NAMALWA (cell line): ENCODE results near the gene CLCN4.

Experiments used
- DNase-seq: peaks from one replicate; pipeline ENCODE4 v3.0.0-alpha.2; 2015; ENCODE audit warnings: low spot score

CLCN4 gene

DNA sequence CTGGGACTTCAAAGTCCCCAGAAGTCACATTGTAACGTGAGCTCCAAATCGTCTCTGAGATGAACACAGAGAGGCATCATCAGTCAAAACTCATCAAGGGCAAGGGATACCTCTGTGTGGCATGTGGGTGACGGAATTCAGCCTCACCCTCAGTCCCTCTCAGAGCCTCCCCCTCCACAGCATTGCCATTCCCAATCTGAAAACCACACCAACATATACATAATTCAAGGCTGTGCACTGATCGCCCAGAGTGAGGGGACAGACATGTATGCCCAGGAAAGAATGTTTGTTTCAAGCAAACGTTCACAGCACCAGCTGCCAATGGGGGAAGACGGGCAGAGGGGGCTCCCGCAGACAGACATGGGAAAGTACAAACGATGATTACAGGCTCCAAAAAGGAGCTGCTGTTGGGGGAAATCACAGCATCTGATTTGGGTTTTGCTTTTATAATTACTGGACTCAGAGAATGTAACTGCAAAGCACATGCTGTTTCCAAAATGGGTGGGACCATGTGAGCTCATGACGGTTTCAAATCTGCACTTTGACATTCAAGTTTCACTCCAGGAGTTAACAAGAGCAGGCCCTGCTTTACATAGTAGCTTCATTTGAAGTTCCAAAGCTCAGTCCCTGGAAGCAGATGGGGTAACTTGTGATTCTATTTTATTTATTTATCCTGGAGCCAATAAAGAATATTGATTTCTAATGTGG is 88.3 kb downstream of the CLCN4 start:
- no peak for DNase-seq

DNA sequence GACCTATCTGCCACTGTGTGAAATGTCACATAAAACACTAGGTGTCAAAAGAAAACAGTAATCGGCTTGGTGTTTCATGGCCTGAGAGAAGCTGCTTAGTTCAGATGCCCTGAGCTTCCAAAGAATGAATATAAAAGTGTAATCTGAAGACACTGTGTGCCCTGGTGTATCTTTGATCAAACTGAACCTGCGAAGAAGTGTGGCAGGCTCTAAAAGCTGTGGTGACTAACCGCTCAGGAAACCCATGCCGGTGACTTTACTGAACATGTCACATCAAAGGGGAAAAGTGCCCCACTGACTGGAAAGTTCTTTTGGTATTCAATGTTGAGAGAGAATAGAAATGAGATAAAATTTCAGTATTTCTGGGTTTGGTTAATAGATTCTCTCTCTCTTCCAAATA is 89.1 kb downstream of the CLCN4 start:
- no peak for DNase-seq

DNA sequence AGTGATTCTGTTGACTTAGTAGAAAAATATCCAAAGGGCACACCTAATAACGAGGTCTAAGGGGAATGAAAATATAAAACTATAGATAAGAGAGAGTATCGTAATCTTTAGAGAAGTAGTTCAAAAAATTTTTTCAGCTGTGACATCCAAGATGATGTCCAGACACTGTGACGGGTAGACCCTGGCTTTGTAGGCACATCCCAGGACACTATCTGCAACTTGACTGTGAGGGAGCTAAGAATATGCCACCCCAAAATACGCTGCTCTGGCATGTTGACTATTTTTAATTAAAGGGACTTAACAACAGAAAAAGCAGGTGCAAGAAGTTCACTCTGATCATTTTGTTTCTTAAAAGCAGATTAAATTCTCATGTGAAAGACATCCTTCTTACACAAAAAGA is 89.5 kb downstream of the CLCN4 start:
- DNase-seq, result no peak

DNA sequence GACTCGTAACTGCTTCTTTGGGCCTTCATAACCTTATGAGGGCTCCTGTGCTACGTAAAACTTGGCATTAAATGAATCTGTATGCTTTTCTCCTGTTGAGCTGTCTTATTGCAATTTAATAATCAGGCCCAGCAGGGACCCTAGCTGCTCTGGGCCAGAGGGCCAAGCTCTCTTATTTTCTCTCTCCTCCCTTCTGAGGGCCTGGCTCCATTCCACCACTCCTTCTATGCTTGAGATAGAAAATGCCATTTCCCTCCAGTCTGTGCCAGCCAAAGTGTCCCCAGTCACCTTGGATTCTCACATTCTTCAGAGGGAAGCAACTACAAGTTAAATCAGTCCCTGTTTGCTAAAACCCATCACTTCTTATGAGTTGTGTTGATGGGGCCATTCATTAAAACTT is 90.1 kb downstream of the CLCN4 start:
- DNase-seq, result no peak

DNA sequence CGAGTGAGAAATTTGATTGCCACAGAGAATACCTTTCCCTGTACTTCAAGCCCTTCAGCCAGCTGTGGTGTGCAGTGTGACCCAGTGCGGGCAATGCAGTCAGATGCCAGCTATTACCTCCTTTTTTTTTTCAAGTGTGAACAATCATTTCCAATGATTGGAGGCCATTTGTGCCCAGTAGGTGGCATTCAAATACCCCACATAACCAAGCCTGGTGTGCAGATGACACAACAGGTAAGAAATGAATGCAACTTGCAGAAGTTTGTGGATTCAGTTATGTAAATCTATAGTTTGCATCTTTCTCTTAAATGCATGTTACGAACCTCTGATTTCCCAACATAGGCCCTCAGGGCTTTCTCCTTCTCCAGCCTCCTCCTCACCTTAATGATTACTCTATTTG is 98.0 kb downstream of the CLCN4 start:
- no peak for DNase-seq

DNA sequence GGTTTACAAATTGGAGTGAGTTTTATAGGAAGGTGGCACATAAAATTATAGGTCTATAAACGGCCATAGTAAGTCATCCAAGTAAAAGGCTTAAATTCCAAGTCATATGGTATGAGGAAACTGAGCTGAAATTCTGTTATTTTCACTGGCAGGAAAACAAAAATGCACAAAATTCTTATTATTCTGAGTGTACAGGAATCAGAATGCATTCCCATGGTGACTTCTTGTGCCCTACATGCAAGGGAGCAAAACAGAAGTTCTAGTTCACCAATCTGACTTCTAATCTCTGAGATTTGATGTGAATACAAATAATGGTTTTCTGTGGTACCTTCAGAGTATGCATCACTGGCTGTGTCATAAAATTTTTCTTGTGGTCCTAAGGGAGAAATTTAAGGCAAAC is 102.9 kb downstream of the CLCN4 start:
- DNase-seq, result no peak

DNA sequence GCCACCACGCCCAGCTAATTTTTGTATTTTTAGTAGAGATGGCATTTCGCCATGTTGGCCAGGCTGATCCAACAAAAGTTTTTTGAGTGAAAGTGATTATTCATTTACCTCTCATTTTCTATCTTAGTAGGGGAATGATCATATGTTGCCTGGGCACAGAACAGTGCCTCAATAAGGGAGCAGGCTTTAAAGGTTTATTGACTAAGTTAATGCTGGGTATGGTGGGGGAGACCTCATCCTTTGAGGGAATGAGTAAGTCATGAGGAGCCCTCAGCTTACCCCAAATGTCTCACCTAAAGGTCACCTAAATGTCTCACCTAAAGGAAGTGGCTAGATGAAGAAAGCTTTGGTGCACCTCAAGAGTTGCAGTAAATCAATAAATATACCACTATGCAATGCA is 109.0 kb downstream of the CLCN4 start:
- no peak for DNase-seq

DNA sequence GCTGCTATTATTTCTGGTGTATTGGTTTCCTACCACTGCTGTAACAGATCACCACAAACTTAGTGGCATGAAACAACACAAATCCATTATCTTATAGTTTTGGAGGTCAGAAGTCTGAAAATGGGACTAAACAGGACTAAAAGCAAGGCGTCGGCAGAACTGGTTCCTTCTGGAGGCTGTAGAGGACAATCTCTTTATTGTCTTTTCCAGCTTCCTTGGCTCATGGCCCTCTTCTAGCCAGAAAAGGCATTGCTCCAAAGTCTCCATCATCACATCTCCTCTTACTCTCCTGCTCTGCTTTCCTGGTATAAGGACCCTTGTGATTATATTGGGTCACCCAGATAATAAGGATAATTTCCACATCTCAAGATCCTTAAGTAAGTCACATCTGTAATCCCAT is 121.9 kb downstream of the CLCN4 start:
- DNase-seq, result no peak

DNA sequence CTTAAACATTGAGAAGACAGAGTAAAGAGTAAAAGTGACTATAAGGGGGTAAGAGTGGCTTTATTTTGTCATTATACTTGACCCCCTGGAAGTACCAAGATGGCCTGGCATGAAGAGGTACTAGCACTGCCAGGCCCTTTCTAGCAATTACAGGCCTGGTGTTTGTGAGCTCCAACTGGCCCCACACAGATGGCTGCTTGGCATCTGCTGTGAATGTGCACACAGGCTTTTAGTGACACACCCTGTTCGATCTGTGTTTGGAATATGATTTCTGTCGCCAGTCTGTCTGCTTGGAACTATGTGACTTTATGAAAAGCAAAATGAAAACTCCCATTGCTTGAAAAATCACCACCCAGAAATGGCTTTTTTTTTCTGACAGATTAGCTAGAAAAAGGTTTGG is 123.3 kb downstream of the CLCN4 start:
- DNase-seq, result no peak

DNA sequence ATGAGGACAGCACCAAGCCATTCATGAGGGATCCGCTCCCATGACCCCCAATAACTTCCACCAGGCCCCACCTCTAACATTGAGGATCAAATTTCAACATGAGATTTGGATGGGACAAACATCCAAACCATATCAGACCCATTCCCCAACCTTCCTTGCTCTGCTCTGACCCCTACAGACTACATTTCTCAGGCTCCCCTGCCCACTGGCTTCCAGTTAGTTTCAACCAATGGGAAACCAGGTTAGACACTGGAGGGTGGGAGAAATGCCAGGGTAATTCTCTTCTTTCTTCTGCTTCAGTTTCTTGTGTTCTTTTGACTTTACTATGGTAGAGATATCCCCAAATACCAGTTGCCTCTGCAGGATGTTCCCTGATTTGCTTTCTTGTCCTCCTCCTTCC is 125.7 kb downstream of the CLCN4 start:
- no peak for DNase-seq

DNA sequence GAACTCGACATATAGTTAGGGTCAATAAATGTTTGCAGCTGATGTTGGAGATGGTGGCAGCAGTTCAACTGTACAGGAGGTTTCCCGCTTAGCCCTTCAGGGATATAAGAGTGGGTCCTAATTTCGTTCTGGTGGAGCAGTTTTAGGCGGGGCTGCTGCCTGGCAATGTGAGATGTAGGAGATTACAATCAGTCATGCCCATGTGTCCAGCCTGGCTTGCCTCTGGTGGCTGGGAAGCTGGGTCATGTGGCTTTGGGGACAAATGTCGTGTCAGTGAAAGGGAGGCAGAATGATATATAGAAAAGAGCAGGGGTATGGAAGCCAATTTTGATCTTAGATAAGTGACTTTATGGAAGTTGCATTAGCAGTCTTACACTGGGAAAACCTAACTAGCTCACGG is 129.4 kb downstream of the CLCN4 start:
- DNase-seq, result no peak
